HL-60 (cell line): ENCODE results near the gene NR2C1.

ENCODE experiments used
- SPI1 ChIP-seq: IDR thresholded peaks from 2 replicates; pipeline ENCODE4 v1.6.1; 2012; ENCODE audit warnings: low read depth, mild to moderate bottlenecking, borderline replicate concordance
- TF ChIP-seq, protein P1 (sequence below): IDR thresholded peaks from one replicate; pipeline ENCODE4 v1.5.1; 2011; ENCODE audit warnings: low read length, control low read depth, inconsistent platforms; ENCODE audit not compliant: insufficient read depth
- TF ChIP-seq, protein P2 (sequence below): IDR thresholded peaks from 2 replicates; pipeline ENCODE4 v1.6.1; 2012; ENCODE audit warnings: low read depth; ENCODE audit not compliant: insufficient replicate concordance

DNA sequence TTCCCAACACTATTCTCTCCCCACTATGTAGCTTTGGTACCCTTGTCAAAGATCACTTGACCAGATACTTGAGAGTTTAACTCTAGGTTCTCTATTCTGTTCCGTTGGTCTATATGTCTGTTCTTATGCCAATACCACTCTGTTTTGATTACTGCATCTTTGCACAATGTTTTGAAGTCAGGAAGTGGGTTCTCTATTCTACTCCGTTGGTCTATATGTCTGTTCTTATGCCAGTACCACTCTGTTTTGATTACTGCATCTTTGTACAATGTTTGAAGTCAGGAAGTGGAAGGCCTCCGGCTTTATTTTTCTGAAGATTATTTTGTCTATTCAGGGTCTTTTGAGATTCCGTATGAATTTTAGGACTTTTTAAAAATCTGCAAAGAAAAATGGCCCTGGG is 67.2 kb downstream of the NR2C1 start:
- TF ChIP-seq, protein P1, sequence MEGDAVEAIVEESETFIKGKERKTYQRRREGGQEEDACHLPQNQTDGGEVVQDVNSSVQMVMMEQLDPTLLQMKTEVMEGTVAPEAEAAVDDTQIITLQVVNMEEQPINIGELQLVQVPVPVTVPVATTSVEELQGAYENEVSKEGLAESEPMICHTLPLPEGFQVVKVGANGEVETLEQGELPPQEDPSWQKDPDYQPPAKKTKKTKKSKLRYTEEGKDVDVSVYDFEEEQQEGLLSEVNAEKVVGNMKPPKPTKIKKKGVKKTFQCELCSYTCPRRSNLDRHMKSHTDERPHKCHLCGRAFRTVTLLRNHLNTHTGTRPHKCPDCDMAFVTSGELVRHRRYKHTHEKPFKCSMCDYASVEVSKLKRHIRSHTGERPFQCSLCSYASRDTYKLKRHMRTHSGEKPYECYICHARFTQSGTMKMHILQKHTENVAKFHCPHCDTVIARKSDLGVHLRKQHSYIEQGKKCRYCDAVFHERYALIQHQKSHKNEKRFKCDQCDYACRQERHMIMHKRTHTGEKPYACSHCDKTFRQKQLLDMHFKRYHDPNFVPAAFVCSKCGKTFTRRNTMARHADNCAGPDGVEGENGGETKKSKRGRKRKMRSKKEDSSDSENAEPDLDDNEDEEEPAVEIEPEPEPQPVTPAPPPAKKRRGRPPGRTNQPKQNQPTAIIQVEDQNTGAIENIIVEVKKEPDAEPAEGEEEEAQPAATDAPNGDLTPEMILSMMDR = no peak
- TF ChIP-seq SPI1 = no peak
- TF ChIP-seq, protein P2, sequence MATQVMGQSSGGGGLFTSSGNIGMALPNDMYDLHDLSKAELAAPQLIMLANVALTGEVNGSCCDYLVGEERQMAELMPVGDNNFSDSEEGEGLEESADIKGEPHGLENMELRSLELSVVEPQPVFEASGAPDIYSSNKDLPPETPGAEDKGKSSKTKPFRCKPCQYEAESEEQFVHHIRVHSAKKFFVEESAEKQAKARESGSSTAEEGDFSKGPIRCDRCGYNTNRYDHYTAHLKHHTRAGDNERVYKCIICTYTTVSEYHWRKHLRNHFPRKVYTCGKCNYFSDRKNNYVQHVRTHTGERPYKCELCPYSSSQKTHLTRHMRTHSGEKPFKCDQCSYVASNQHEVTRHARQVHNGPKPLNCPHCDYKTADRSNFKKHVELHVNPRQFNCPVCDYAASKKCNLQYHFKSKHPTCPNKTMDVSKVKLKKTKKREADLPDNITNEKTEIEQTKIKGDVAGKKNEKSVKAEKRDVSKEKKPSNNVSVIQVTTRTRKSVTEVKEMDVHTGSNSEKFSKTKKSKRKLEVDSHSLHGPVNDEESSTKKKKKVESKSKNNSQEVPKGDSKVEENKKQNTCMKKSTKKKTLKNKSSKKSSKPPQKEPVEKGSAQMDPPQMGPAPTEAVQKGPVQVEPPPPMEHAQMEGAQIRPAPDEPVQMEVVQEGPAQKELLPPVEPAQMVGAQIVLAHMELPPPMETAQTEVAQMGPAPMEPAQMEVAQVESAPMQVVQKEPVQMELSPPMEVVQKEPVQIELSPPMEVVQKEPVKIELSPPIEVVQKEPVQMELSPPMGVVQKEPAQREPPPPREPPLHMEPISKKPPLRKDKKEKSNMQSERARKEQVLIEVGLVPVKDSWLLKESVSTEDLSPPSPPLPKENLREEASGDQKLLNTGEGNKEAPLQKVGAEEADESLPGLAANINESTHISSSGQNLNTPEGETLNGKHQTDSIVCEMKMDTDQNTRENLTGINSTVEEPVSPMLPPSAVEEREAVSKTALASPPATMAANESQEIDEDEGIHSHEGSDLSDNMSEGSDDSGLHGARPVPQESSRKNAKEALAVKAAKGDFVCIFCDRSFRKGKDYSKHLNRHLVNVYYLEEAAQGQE = no peak
